DND-41 (cell line): ENCODE results near the gene ADGRD2.

Source experiments
- CTCF ChIP-seq: IDR thresholded peaks from 2 replicates; pipeline ENCODE4 v1.5.1; 2012; ENCODE audit warnings: borderline replicate concordance, low read length, moderate library complexity, mild to moderate bottlenecking; ENCODE audit not compliant: poor library complexity, severe bottlenecking; ENCODE audit errors: extremely low read depth
- EZH2 ChIP-seq: IDR thresholded peaks from 3 replicates; pipeline ENCODE4 v1.6.1; 2012; ENCODE audit warnings: borderline replicate concordance, low read depth, mild to moderate bottlenecking, moderate library complexity, low read length, inconsistent platforms; ENCODE audit not compliant: severe bottlenecking

- TF ChIP-seq CTCF: no peak
- no peak for TF ChIP-seq EZH2
These were observed 20.1 kb downstream of the ADGRD2 start for GRCh38 chr9:124470306-124470705.
